ENCODE data around the gene JAZF1.

GRCh38 chr7:27876756-27877155 lies 303.8 kb downstream of the JAZF1 start:
- TF ChIP-seq EZH2phosphoT487 (IDR thresholded peaks at IDR 0.05; ENCODE audit: borderline replicate concordance) (no peak), CTCF (IDR thresholded peaks at IDR 0.05 in 2 of 3, conservative IDR thresholded peaks at IDR 0.05 in 1 of 3; ENCODE audit: borderline replicate concordance in 1 of 3, insufficient read depth in 1 of 3, low read depth in 2 of 3, low read length in 2 of 3) (no peak), ELF1 (IDR thresholded peaks at IDR 0.05; ENCODE audit: borderline replicate concordance, low read depth) (no peak), SIN3A (IDR thresholded peaks at IDR 0.05; ENCODE audit: low read depth) (no peak), JUND (IDR thresholded peaks at IDR 0.05) (no peak)
